ENCODE results near the gene DTX4. TPM values are rescaled to one million over a fixed set of nuclear protein-coding genes. Genes with fewer than 3 reads are reported as not detected.

The DTX4 gene
- polyA plus RNA-seq, 1 donor from 2014 or later = 31.4 TPM

DNA sequence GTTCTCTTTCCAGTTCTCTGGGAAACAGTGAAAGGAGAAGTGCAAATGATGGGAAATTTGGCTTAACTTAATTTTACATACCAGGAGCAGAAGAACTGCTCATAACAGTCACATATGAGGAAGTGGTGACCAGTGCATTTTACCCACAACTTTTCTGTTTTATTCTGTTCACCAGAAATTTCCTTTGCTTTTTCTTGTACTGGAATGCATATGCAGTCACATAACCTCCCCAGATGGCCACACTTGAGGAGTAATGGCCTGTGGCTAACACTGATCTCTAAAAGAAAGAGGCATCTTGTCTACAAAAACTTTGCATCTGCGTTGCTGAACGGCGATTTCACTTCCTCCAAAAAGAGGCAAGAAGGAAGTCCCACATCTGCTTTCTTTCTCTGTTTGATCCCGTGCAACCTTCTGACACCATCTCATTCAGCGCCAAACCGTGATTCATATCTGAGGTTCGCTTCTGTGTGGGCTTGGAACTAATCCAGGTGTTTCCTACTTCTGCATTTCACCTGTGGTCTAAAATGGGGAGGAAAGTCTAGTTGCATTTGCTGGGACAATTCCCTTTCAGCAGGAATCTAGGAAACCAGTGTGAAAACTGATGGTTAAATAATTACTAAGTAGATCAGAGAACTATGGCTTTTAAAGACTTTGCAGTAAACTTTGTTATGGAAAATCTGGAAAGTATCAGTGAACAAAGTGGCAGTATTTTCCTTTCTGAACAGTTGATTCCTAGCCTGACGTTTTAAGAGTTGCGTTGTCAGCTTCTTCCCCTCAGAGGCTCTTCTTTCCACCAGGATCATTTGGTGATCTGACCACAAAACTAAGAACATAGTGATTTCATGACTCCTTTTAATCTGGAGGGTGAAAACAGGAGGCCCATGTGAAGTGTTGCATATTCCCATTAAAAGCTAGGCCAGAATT is 45.0 kb downstream of the DTX4 start:
- Histone ChIP-seq H2AFZ (ENCODE audit: low read depth, low read length) (no peak overlapping the region), H3K4me2 (ENCODE audit: low read length) (no peak overlapping the region)
- no peak for TF ChIP-seq EP300 (conservative IDR thresholded peaks at IDR 0.05; ENCODE audit: poor library complexity, severe bottlenecking)
- TF ChIP-seq TAF1 (IDR thresholded peaks at IDR 0.05; ENCODE audit: low read depth) = no peak
- TF ChIP-seq EZH2 (IDR thresholded peaks at IDR 0.05; ENCODE audit: borderline replicate concordance, insufficient read depth, low read length, poor library complexity, severe bottlenecking) = no peak
- TF ChIP-seq POLR2AphosphoS5 (IDR thresholded peaks at IDR 0.05) = no peak
- no peak for TF ChIP-seq RAD21 (conservative IDR thresholded peaks at IDR 0.05)
- no peak for TF ChIP-seq MXI1 (conservative IDR thresholded peaks at IDR 0.05; ENCODE audit: poor library complexity, severe bottlenecking)
- no peak for TF ChIP-seq SMC3 (conservative IDR thresholded peaks at IDR 0.05; ENCODE audit: poor library complexity)
- no peak for TF ChIP-seq REST (IDR thresholded peaks at IDR 0.05; ENCODE audit: borderline replicate concordance)

DNA sequence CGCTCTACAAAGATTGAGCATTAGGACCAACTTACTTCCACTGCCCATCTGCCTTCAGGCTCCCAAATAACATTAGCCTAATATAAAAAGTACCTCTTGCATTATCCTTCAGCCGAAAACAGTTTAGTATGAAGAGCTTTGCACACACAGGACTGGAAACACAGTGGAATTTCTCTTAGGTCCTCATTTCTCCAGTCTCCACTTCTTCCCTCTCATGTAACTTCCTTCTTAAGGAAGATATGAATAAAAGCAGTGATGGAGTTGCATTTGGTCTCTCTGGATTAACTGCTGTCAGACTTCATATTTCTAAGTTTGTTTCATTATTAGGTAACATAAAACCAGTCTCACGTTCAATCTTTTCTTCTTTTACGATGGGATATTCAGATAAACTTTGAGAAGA is 46.4 kb downstream of the DTX4 start:
- Histone ChIP-seq H3K9me2 (ENCODE audit: insufficient read depth, low read length) (no peaks in the 10 kb centered on the region), H2AFZ (ENCODE audit: low read depth, low read length) (no peak overlapping the region), H3F3A (ENCODE audit: insufficient read depth, low read length, poor library complexity, severe bottlenecking) (no peaks in the 10 kb centered on the region), H3K27ac (ENCODE audit: low read length) (no peak overlapping the region), H3K27me3 (ENCODE audit: insufficient read depth, low read depth, low read length) (no peaks in the 10 kb centered on the region), H4K20me1 (ENCODE audit: insufficient read depth) (no peaks in the 10 kb centered on the region), H3K9me3 (ENCODE audit: low read length) (no peaks in the 10 kb centered on the region), H3K79me2 (replicated peaks; ENCODE audit: insufficient read depth, low read length) (no peaks in the 10 kb centered on the region), H3K4me2 (ENCODE audit: low read length) (no peak overlapping the region), H3K9ac (ENCODE audit: low read length) (no peak overlapping the region), H3K4me3 (ENCODE audit: low read length) (no peak overlapping the region), H3K36me3 (ENCODE audit: insufficient read depth, low read length) (no peaks in the 10 kb centered on the region)
- TF ChIP-seq POLR2AphosphoS5 (IDR thresholded peaks at IDR 0.05) (no peak), EP300 (conservative IDR thresholded peaks at IDR 0.05; ENCODE audit: poor library complexity, severe bottlenecking) (no peak), RAD21 (conservative IDR thresholded peaks at IDR 0.05) (no peak), SMC3 (conservative IDR thresholded peaks at IDR 0.05; ENCODE audit: poor library complexity) (no peak), CTCF (IDR thresholded peaks at IDR 0.05; ENCODE audit: poor library complexity, severe bottlenecking) (no peak), MXI1 (conservative IDR thresholded peaks at IDR 0.05; ENCODE audit: poor library complexity, severe bottlenecking) (no peak), EZH2 (IDR thresholded peaks at IDR 0.05; ENCODE audit: borderline replicate concordance, insufficient read depth, low read length, poor library complexity, severe bottlenecking) (no peak), TAF1 (IDR thresholded peaks at IDR 0.05; ENCODE audit: low read depth) (no peak)

More for the DNA sequence above, 45.0 kb downstream of the DTX4 start:
- Histone ChIP-seq H3K27ac (ENCODE audit: low read length) (no peak overlapping the region), H3K9me2 (ENCODE audit: insufficient read depth, low read length) (no peaks in the 10 kb centered on the region), H4K20me1 (ENCODE audit: insufficient read depth) (no peaks in the 10 kb centered on the region), H3K9me3 (ENCODE audit: low read length) (no peaks in the 10 kb centered on the region), H3K4me3 (ENCODE audit: low read length) (no peak overlapping the region), H3K9ac (ENCODE audit: low read length) (no peak overlapping the region), H3F3A (ENCODE audit: insufficient read depth, low read length, poor library complexity, severe bottlenecking) (no peaks in the 10 kb centered on the region), H3K27me3 (ENCODE audit: insufficient read depth, low read depth, low read length) (no peaks in the 10 kb centered on the region), H3K36me3 (ENCODE audit: insufficient read depth, low read length) (no peaks in the 10 kb centered on the region), H3K79me2 (replicated peaks; ENCODE audit: insufficient read depth, low read length) (no peaks in the 10 kb centered on the region)
